Esophagus (tissue), 2 donors: ENCODE results near the gene PCDHGC3. TPM values are rescaled to one million over a fixed set of nuclear protein-coding genes. Genes with fewer than 3 reads are reported as not detected.

Experiments used
- H3K27ac ChIP-seq, 2 donors: one replicate each; pipeline ENCODE4 v1.5.1; 2013; ENCODE audit warnings: low read depth in 2 of 2, mild to moderate bottlenecking in 2 of 2, inconsistent platforms in 1 of 2, low read length in 1 of 2, moderate library complexity in 1 of 2
- H3K27me3 ChIP-seq, 2 donors: one replicate each; pipeline ENCODE4 v1.6.1; 2013; ENCODE audit warnings: low read length in 2 of 2, control low read depth in 1 of 2, mild to moderate bottlenecking in 1 of 2; ENCODE audit not compliant: insufficient read depth in 2 of 2, control insufficient read depth in 1 of 2
- H3K36me3 ChIP-seq, 2 donors: one replicate each; pipeline ENCODE4 v1.6.1; 2013; ENCODE audit warnings: low read length in 1 of 2; ENCODE audit not compliant: control insufficient read depth in 2 of 2, insufficient read depth in 2 of 2
- H3K4me1 ChIP-seq, 2 donors: one replicate each; pipeline ENCODE4 v1.6.1; 2013; ENCODE audit warnings: low read length in 1 of 2; ENCODE audit not compliant: control insufficient read depth in 2 of 2, insufficient read depth in 2 of 2
- H3K4me3 ChIP-seq, 2 donors: one replicate each; pipeline ENCODE4 v1.5.1; 2013; ENCODE audit warnings: low read length in 2 of 2, mild to moderate bottlenecking in 2 of 2, low read depth in 1 of 2, moderate library complexity in 1 of 2
- H3K9me3 ChIP-seq, 2 donors: one replicate each; pipeline ENCODE4 v1.6.1; 2013; ENCODE audit warnings: mild to moderate bottlenecking in 2 of 2, low read depth in 1 of 2, low read length in 1 of 2, moderate library complexity in 1 of 2; ENCODE audit not compliant: control insufficient read depth in 2 of 2, insufficient read depth in 1 of 2
- WGBS, 2 donors: extraction: QIAGEN DNeasy Blood & Tissue Kit; methylation state at CpG; one replicate each; pipeline ENCODE4 v1.1.7; 2013; 5-methylcytosine and 5-hydroxymethylcytosine counted together
- polyA plus RNA-seq, 2 donors: library from polyadenylated mRNA; stranded (reverse); fragments of 200-250 nt; gene quantifications; one replicate each; pipeline ENCODE4 v1.2.3, GENCODE V29; 2013
- donor health status: healthy with polysubstance abuse.
- donor health status: Bipolar disorder and iron deficiency.

The PCDHGC3 gene
- polyA plus RNA-seq, 2 donors = 25.8 to 32.1 TPM

DNA sequence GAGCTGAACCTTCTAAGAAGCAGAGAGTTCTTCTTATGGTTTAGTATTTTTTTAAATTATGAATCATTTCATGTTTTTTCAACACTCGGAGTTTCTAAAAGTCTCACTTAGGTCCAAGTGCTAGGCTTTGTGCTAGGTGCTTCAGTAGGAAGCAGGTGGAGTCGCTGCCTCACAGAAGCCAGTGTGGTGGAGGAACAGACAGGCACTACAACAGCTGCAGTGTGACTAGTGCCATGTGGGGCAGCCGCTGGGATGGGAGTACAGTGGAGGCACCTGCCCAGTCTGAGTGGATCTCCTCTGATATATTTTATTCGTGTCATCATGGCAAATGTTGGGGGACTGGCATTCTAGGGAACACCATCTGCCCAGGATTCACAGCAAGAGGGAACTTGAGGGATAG lies 28.4 kb downstream of the PCDHGC3 start:
- H3K27ac ChIP-seq = no peak overlapping the region
- H3K4me3 ChIP-seq = no peak overlapping the region
- WGBS, 2 donors = 93 to 94% methylated on average over 4 of the region's 4 CpGs
- no peaks in the 10 kb centered on the region for H3K9me3 ChIP-seq
- H3K4me1 ChIP-seq = peaks cover 0 to 4% of the 10 kb centered on the region in 2 donors
- peaks cover 0 to 17% of the 10 kb centered on the region in 2 donors for H3K36me3 ChIP-seq
- no peaks in the 10 kb centered on the region for H3K27me3 ChIP-seq

DNA sequence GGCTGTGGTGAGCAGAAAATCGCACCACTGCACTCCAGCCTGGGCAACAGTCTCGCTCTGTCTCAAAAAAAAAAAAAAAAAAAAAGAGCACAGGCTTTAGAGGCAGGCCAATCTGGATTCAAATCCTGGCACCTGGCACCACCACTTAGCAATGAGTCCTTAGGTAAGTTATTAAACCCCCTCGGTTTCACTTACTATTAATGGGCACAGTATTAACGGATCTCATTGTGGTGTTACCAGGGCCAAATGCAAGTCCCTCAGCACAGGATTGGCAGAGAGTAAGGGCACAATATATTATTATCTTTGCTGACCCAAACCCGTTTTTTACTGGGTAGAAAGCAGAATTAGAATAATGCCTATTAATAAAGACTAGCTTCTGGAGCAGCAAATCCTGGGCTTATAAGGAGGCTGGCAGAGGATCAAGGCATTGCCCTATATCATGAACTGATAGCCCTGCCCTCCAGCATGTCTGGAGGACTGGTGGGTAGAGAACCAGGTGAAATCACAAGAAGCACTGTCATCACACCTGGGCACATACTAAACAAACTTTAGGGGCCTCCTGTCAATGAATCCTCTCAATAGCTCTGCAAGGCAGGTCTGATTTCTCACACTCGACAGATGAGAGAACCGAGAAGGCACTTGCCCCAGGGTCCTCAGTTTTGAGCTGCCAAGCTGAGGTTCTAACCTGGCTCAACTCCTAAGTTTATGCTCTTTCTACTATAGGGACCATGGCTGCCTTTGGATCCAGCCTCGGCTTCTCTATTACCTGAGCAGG lies 30.8 kb downstream of the PCDHGC3 start:
- Histone ChIP-seq H3K9me3 (no peaks in the 10 kb centered on the region), H3K36me3 (peaks cover 2 to 30% of the 10 kb centered on the region in 2 donors), H3K27me3 (no peaks in the 10 kb centered on the region), H3K27ac (no peak overlapping the region), H3K4me1 (peaks cover 0 to 4% of the 10 kb centered on the region in 2 donors), H3K4me3 (no peak overlapping the region)
- WGBS, 2 donors = 82 to 88% methylated on average over 7 to 8 of the region's 8 CpGs

DNA sequence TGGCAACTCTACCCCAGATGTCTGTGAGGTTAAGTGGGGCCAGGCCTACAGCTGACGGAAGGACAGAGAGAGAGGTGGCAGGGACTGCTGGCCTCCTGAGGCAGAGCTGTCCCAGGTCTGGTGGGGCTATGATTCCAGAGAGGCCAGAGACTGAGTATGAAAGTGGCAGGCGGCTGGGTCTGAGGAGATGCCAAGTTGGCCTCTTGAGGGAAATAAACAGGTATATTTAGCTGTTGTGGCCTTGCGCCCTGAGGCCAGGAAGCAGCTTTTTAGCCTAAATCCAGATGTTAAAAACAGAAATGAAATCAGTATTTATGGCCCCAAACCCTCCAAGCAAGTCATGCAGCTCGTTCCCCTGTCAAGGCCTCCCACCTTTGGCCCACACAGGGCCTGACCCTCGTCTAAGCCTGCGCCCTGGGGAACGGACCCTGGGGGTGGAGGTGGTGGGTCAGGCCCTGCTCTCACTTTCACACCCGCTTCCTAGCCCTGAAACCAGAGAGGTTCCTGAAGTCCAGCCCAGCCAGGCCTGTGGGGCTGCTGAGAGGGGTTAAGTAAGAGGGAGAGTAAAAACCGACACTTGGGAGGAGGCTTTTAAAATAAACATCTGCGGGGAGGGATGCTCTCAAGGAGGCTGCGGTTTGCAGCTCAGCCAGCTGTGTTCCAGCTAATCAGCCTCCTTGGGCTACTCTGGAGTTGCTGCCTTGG lies 31.8 kb downstream of the PCDHGC3 start:
- H3K4me3 ChIP-seq = no peak overlapping the region
- no peaks in the 10 kb centered on the region for H3K27me3 ChIP-seq
- H3K27ac ChIP-seq = peak overlapping the region; percentile 75 to 81
- H3K9me3 ChIP-seq = no peaks in the 10 kb centered on the region
- 61 to 67% methylated on average over 11 of the region's 11 CpGs for WGBS, 2 donors
- peaks cover 0 to 4% of the 10 kb centered on the region in 2 donors for H3K4me1 ChIP-seq
- H3K36me3 ChIP-seq = peaks cover 2 to 33% of the 10 kb centered on the region in 2 donors

DNA sequence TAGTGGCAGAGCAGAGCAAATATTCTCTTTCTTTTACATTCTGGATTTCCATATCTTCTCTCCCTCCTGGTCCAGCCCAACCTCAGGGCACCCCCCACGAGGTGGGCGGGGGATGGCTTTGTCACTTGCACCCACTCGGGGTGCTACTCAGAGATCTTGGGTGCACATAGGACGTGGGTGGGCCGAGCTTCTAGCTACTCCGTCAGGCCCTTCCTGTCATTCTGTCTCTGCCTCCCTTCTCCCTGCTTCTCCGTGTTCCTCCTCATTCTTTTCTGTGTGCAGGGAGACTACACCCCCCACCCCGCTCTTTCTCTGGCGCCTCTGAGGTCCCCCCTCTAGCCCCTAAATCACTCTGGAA lies 32.7 kb downstream of the PCDHGC3 start:
- WGBS, 2 donors = 45 to 49% methylated on average over 9 of the region's 9 CpGs
- Histone ChIP-seq H3K9me3 (no peaks in the 10 kb centered on the region), H3K36me3 (peaks cover 2 to 33% of the 10 kb centered on the region in 2 donors), H3K4me3 (peak overlapping the region in 1 of 2 donors; percentile 8), H3K27ac (peak overlapping the region; percentile 75 to 81), H3K27me3 (no peaks in the 10 kb centered on the region), H3K4me1 (peaks cover 2 to 5% of the 10 kb centered on the region in 2 donors)

DNA sequence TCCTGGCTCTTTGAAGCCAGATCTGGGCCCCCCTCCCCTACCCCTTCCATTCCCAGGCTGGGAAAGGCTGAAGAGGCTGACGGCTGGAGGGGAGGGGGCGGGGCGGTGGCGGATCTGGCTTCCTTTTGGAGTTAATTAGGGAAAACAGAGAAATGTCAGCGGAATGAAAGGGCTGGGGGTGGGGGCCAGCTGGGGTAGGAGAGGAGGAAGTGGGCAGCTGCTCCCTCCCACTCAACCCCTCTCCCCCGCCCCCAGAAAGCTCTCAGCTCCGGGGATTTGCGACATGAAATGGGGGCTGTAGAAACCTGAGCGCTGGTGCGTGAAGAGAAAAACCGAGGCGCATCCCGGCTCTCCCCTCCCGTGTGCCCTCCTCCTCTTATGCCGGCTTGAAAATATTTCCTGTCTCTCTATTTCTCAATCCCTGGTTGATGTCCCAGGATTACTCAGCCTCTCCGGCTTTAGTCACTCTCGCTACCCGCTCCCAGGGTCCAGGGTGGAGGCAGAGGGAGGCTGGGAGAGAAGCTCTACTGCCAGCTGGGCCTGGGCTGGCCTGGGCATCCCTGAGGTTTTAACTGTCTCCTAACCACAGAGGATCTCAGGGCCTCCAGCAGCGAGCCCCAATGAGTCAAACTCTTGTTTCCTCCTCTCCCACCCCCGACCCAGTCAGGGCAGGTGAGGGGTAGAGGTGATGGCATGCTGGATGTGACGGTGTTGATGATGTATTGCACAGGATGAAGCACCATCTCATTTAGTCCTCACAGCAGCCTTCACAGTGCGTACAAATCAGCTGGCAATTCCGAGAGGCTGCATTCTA lies 33.2 kb downstream of the PCDHGC3 start:
- WGBS, 2 donors = 41 to 50% methylated on average over 23 of the region's 23 CpGs
- Histone ChIP-seq H3K36me3 (peaks cover 2 to 29% of the 10 kb centered on the region in 2 donors), H3K27ac (peak overlapping the region; percentile 75 to 81), H3K27me3 (no peaks in the 10 kb centered on the region), H3K4me1 (peaks cover 4 to 11% of the 10 kb centered on the region in 2 donors), H3K9me3 (no peaks in the 10 kb centered on the region), H3K4me3 (peak overlapping the region in 1 of 2 donors; percentile 8)

DNA sequence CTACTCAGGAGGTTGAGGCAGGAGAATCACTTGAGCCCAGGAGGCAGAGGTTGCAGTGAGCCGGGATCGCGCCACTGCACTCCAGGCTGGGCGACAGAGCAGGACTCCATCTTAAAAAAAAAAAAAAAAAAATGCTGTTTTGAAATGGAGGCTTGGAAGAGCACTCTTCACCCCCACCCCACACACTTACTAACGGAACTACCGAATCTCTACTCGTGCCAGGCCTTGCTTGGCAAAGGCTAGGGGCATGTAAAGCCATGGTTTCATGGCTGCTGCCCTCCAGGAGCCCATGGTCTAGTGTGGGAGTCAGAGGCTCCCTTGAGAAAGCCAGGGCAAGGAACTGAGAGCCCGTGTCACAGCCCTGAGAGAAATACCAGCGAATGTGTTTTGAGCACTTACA lies 34.4 kb downstream of the PCDHGC3 start:
- H3K27me3 ChIP-seq = no peaks in the 10 kb centered on the region

DNA sequence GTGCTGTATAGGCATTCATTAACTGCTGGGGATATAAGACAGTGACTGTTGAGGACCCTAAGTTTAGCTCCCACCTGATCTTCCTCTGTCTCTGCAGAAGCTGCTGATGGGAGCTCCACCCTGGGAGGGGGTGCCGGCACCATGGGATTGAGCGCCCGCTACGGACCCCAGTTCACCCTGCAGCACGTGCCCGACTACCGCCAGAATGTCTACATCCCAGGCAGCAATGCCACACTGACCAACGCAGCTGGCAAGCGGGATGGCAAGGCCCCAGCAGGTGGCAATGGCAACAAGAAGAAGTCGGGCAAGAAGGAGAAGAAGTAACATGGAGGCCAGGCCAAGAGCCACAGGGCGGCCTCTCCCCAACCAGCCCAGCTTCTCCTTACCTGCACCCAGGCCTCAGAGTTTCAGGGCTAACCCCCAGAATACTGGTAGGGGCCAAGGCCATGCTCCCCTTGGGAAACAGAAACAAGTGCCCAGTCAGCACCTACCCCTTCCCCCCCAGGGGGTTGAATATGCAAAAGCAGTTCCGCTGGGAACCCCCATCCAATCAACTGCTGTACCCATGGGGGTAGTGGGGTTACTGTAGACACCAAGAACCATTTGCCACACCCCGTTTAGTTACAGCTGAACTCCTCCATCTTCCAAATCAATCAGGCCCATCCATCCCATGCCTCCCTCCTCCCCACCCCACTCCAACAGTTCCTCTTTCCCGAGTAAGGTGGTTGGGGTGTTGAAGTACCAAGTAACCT lies 35.3 kb downstream of the PCDHGC3 start:
- H3K27me3 ChIP-seq = no peaks in the 10 kb centered on the region
- no peaks in the 10 kb centered on the region for H3K9me3 ChIP-seq
- H3K4me3 ChIP-seq = no peak overlapping the region
- peaks cover 14 to 18% of the 10 kb centered on the region in 2 donors for H3K4me1 ChIP-seq
- 92 to 96% methylated on average over 14 of the region's 14 CpGs for WGBS, 2 donors
- H3K36me3 ChIP-seq = peaks cover 2 to 28% of the 10 kb centered on the region in 2 donors
- H3K27ac ChIP-seq = no peak overlapping the region

More for the DNA sequence above, 34.4 kb downstream of the PCDHGC3 start:
- H3K36me3 ChIP-seq = peaks cover 2 to 28% of the 10 kb centered on the region in 2 donors
- no peak overlapping the region for H3K4me3 ChIP-seq
- H3K4me1 ChIP-seq = peaks cover 9 to 16% of the 10 kb centered on the region in 2 donors
- no peaks in the 10 kb centered on the region for H3K9me3 ChIP-seq
- no peak overlapping the region for H3K27ac ChIP-seq
- WGBS, 2 donors = 88 to 92% methylated on average over 9 of the region's 9 CpGs

DNA sequence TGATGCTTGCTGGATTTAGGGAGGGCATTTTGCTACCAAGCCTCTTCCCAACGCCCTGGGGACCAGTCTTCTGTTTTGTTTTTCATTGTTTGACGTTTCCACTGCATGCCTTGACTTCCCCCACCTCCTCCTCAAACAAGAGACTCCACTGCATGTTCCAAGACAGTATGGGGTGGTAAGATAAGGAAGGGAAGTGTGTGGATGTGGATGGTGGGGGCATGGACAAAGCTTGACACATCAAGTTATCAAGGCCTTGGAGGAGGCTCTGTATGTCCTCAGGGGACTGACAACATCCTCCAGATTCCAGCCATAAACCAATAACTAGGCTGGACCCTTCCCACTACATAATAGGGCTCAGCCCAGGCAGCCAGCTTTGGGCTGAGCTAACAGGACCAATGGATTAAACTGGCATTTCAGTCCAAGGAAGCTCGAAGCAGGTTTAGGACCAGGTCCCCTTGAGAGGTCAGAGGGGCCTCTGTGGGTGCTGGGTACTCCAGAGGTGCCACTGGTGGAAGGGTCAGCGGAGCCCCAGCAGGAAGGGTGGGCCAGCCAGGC lies 36.1 kb downstream of the PCDHGC3 start:
- 56 to 67% methylated on average over 4 of the region's 4 CpGs for WGBS, 2 donors
- Histone ChIP-seq H3K27ac (peak overlapping the region; percentile 52 to 97), H3K27me3 (no peaks in the 10 kb centered on the region), H3K4me1 (peaks cover 17 to 19% of the 10 kb centered on the region in 2 donors), H3K9me3 (no peaks in the 10 kb centered on the region), H3K36me3 (peaks cover 7 to 34% of the 10 kb centered on the region in 2 donors), H3K4me3 (no peak overlapping the region)
